Suprapubic skin (tissue), 4 donors: Measurements from ENCODE around the gene GRK5.

ENCODE experiments used
- EP300 ChIP-seq: sonication (generic); formaldehyde crosslinking; IDR thresholded peaks from one replicate; pipeline ENCODE4 v1.6.1; 2017; ENCODE audit warnings: antibody characterized with exemption
- POLR2A ChIP-seq, 2 donors: fragments of 450-650 bp; IDR thresholded peaks; one replicate each; pipeline ENCODE4 v1.6.1; 2017; ENCODE audit warnings: antibody characterized with exemption in 2 of 2, mild to moderate bottlenecking in 2 of 2, moderate library complexity in 2 of 2
- POLR2AphosphoS5 ChIP-seq, 3 donors: sonication (generic); formaldehyde crosslinking; IDR thresholded peaks; one replicate each; pipeline ENCODE4 v1.6.1; 2017; ENCODE audit warnings: antibody characterized with exemption in 3 of 3

- TF ChIP-seq POLR2AphosphoS5 (IDR thresholded peaks at IDR 0.05): no peak
- no peak for TF ChIP-seq EP300
- TF ChIP-seq POLR2A (IDR thresholded peaks at IDR 0.05): no peak
Measured at GRCh38 chr10:119383174-119383856, 175.9 kb downstream of the GRK5 start.
